DOHH2 (cell line): ENCODE results near the gene ABR.

Experiments
- CTCF ChIP-seq: fragments of 200-600 bp; sonication (generic); IDR thresholded peaks from one replicate; pipeline ENCODE4 v1.5.1; 2014; ENCODE audit warnings: antibody characterized with exemption, mild to moderate bottlenecking, low read depth, low read length; ENCODE audit not compliant: poor library complexity, severe bottlenecking
- EZH2phosphoT487 ChIP-seq: fragments of 200-600 bp; sonication (generic); IDR thresholded peaks from 2 replicates; pipeline ENCODE4 v1.6.1; 2017; ENCODE audit warnings: borderline replicate concordance, mild to moderate bottlenecking, antibody characterized with exemption, low read length, moderate library complexity, mixed read lengths

- TF ChIP-seq CTCF (no peak), EZH2phosphoT487 (no peak)
These were observed 173.7 kb downstream of the ABR start for GRCh38 chr17:1006054-1006453.
